ENCODE results near the gene COL5A1.

COL5A1 gene

GRCh38 chr9:134825025-134825424 lies 183.4 kb downstream of the COL5A1 start:
- no peak overlapping the region for H3K4me3 ChIP-seq (ENCODE audit: low read length)
- TF ChIP-seq CTCF (IDR thresholded peaks at IDR 0.05; ENCODE audit: insufficient read depth, low read depth, low read length, missing control alignments): no peak
- no peak for DNase-seq (ENCODE audit: low read depth)

- no peak for TF ChIP-seq CTCF (IDR thresholded peaks at IDR 0.05; ENCODE audit: insufficient read depth, low read depth, low read length, missing control alignments)
- H3K4me3 ChIP-seq (ENCODE audit: low read length): no peak overlapping the region
- no peak for DNase-seq (ENCODE audit: low read depth)
These were observed 185.0 kb downstream of the COL5A1 start for GRCh38 chr9:134826336-134827285.

- no peak for TF ChIP-seq CTCF (IDR thresholded peaks at IDR 0.05; ENCODE audit: insufficient read depth, low read depth, low read length, missing control alignments)
- DNase-seq (ENCODE audit: low read depth): no peak
- no peak overlapping the region for H3K4me3 ChIP-seq (ENCODE audit: low read length)
These were observed 186.0 kb downstream of the COL5A1 start for GRCh38 chr9:134827559-134827958.

GRCh38 chr9:134827993-134828392 lies 186.4 kb downstream of the COL5A1 start:
- DNase-seq (ENCODE audit: low read depth): no peak
- TF ChIP-seq CTCF (IDR thresholded peaks at IDR 0.05; ENCODE audit: insufficient read depth, low read depth, low read length, missing control alignments): no peak
- H3K4me3 ChIP-seq (ENCODE audit: low read length): no peak overlapping the region

- no peak for TF ChIP-seq CTCF (IDR thresholded peaks at IDR 0.05; ENCODE audit: insufficient read depth, low read depth, low read length, missing control alignments)
- no peak overlapping the region for H3K4me3 ChIP-seq (ENCODE audit: low read length)
- no peak for DNase-seq (ENCODE audit: low read depth)
These were observed 187.3 kb downstream of the COL5A1 start for GRCh38 chr9:134828892-134829291.

- no peak overlapping the region for H3K4me3 ChIP-seq (ENCODE audit: low read length)
- no peak for TF ChIP-seq CTCF (IDR thresholded peaks at IDR 0.05; ENCODE audit: insufficient read depth, low read depth, low read length, missing control alignments)
- no peak for DNase-seq (ENCODE audit: low read depth)
These were observed 187.8 kb downstream of the COL5A1 start for GRCh38 chr9:134829356-134829937.
